HG02885 (cell line): ENCODE data around the gene COL19A1.
A peak's percentile ranks its signal among the peaks of the same experiment; 100 is the strongest.

ENCODE experiments used
- ATAC-seq: cut with Tn5 transposase; IDR thresholded peaks from one replicate; pipeline ENCODE4 v1.9.1; 2021; ENCODE audit warnings: mild to moderate bottlenecking; ENCODE audit not compliant: unreplicated experiment, poor library complexity

The COL19A1 gene

GRCh38 chr6:70152786-70153185 is 286.4 kb downstream of the COL19A1 start:
- no peak for ATAC-seq

DNA sequence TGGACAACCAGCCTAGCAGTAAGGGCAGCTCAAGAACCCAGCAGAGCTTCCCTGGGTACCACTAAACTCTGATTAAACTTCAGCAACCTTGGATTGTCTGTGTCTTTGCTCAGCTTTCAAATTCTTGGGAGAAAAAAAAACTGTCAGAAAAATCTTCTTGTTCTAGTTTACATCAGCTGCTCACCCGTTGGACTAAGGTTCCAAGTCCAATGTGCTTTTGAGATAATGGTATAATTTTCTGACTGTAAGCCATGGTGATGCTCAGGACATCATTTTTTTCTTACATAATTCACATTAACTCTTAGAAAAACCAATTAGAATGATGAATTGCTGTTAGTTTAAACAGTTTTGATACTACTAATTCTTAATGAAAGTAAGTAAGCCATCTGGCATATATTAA is 290.7 kb downstream of the COL19A1 start:
- ATAC-seq = no peak

GRCh38 chr6:70160276-70160675 is 293.9 kb downstream of the COL19A1 start:
- no peak for ATAC-seq

GRCh38 chr6:70162972-70163371 is 296.6 kb downstream of the COL19A1 start:
- ATAC-seq = no peak

GRCh38 chr6:70163795-70164194 is 297.4 kb downstream of the COL19A1 start:
- ATAC-seq = no peak

- ATAC-seq = no peak
These were observed 298.2 kb downstream of the COL19A1 start for GRCh38 chr6:70164556-70164955.

GRCh38 chr6:70166088-70166958 is 300.0 kb downstream of the COL19A1 start:
- peak; percentile 95 for ATAC-seq

- ATAC-seq = no peak
These were observed 302.5 kb downstream of the COL19A1 start for GRCh38 chr6:70168681-70169377.

GRCh38 chr6:70171236-70171635 is 304.9 kb downstream of the COL19A1 start:
- no peak for ATAC-seq

GRCh38 chr6:70172252-70172651 is 305.9 kb downstream of the COL19A1 start:
- no peak for ATAC-seq

- no peak for ATAC-seq
These were observed 309.4 kb downstream of the COL19A1 start for GRCh38 chr6:70175770-70176169.

- ATAC-seq = no peak
These were observed 310.6 kb downstream of the COL19A1 start for GRCh38 chr6:70176842-70177550.

- ATAC-seq = no peak
These were observed 314.0 kb downstream of the COL19A1 start for GRCh38 chr6:70180183-70180900.

DNA sequence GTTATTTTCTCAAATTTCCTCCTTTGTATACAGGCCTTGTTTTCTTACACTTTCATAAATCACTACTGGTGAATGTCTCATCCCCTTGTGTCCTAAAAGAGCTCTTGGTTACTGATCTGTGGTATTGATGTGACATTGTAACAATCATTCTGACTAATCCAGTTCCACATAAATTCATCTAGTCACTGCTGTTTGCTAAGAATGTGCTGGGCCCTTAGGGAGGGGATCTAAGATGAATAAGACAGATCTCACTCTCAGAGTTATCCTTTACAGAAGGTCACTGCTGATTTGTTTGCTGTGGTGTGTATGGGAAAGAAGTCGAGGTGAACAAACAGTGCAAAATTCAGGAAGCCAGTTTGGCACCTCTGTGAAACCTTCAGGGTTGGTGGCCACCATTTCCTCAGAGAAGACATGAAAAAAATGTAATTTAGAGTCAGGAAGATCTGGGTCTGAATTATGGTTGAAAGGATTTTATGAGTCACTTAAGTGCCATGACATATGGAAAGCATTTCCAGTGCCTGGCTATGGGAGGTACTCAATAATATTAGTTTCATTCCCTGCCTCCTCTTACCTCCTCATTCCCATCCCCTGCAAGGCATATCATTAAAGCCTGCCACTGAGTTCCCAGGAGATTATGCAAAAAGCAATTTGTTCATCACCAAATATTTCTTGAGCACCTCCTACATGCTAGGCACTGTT is 314.7 kb downstream of the COL19A1 start:
- peak; percentile 53 for ATAC-seq

DNA sequence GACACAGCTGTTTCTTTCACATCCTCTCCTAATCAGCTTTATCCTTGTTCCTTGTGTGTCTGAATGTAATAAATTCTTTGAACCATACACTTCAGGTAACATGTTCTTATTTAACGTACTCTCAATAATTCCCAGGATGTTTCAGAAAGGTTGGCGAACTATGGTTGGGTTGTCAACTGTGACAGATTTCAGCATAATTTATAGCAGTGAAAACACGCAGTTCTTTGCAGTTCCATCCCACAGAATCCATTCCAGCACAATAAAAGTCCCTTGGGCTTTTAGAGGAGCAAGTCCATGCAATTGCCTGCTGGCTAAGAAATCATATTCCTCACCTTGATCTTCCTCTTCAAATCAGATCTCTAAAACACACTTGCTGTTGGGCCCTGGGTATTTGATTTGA is 317.2 kb downstream of the COL19A1 start:
- ATAC-seq = no peak

DNA sequence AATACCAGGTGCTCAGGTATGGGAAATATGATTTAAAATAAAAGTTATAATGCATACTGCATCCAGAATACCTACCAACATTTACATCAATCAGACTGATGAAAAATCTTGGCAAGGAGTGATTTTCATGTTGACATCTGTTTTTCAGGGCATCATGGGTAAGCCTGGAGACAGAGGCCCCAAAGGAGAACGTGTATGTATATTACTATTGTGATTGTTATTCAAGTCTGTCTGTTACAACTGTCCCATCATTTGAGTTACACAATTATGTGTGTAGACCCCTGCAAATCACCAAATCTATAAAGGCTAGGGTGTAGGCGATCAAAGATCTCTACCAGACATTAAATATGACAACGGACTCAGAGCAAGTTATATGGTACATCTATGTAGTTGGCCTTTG is 318.4 kb downstream of the COL19A1 start:
- ATAC-seq = no peak

DNA sequence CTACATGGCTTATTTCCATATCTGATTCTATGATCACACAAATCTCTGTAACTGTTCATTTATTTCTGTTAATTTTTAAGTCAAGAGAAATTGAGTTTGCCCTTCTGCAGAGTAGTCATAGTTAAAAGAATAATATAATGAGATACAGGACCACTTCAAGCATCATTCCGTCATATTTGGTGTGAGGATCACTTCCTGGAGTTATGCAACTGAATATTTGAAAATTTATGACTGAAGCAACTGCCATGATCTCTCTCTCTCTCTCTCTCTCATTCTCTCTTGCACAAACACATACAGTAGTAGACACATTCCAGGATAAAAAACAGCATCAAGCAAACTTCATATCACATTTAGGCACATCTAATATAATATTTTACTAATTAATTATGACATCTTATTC is 320.1 kb downstream of the COL19A1 start:
- no peak for ATAC-seq

- no peak for ATAC-seq
These were observed 321.8 kb downstream of the COL19A1 start for GRCh38 chr6:70188202-70188601.

- ATAC-seq = no peak
These were observed 328.1 kb downstream of the COL19A1 start for GRCh38 chr6:70194421-70194820.

GRCh38 chr6:70196531-70196930 is 330.2 kb downstream of the COL19A1 start:
- ATAC-seq = no peak
